Measurements from ENCODE around the gene TEX9.

The TEX9 gene

GRCh38 chr15:56432304-56432703 lies 67.1 kb downstream of the TEX9 start:
- DNase-seq (ENCODE audit: low read depth, low spot score): no peak
- no peak overlapping the region for H3K27ac ChIP-seq

GRCh38 chr15:56440214-56440770 lies 75.1 kb downstream of the TEX9 start:
- DNase-seq (ENCODE audit: low read depth, low spot score): no peak

GRCh38 chr15:56442354-56442753 lies 77.1 kb downstream of the TEX9 start:
- no peak overlapping the region for H3K27ac ChIP-seq
- no peak for DNase-seq (ENCODE audit: low read depth, low spot score)

More at GRCh38 chr15:56440214-56440770, 75.1 kb downstream of the TEX9 start:
- no peak overlapping the region for H3K27ac ChIP-seq

GRCh38 chr15:56445746-56446145 lies 80.5 kb downstream of the TEX9 start:
- H3K27ac ChIP-seq: no peak overlapping the region
- no peak for DNase-seq (ENCODE audit: low read depth, low spot score)

GRCh38 chr15:56454836-56455235 lies 89.6 kb downstream of the TEX9 start:
- H3K27ac ChIP-seq: no peak overlapping the region

GRCh38 chr15:56456229-56456628 lies 91.0 kb downstream of the TEX9 start:
- no peak for DNase-seq (ENCODE audit: low read depth, low spot score)
- no peak overlapping the region for H3K27ac ChIP-seq

More at GRCh38 chr15:56454836-56455235, 89.6 kb downstream of the TEX9 start:
- DNase-seq (ENCODE audit: low read depth, low spot score): no peak

- no peak overlapping the region for H3K27ac ChIP-seq
- DNase-seq (ENCODE audit: low read depth, low spot score): no peak
Observed at GRCh38 chr15:56459096-56459495, 93.9 kb downstream of the TEX9 start.

GRCh38 chr15:56460071-56460470 lies 94.8 kb downstream of the TEX9 start:
- H3K27ac ChIP-seq: no peak overlapping the region
- DNase-seq (ENCODE audit: low read depth, low spot score): no peak

- H3K27ac ChIP-seq: no peak overlapping the region
- DNase-seq (ENCODE audit: low read depth, low spot score): no peak
Observed at GRCh38 chr15:56460947-56461346, 95.7 kb downstream of the TEX9 start.

- H3K27ac ChIP-seq: no peak within 1 kb of the TSS
- peak; percentile 85 for DNase-seq (ENCODE audit: low read depth, low spot score)
Observed at GRCh38 chr15:56464893-56465520, 99.8 kb downstream of the TEX9 start, which contains the start of gene MNS1. Gene MNS1 (minus strand): TSS chr15:56465137. CDS start chr15:56464972, 165 bp downstream.

GRCh38 chr15:56467616-56468015 lies 102.4 kb downstream of the TEX9 start:
- no peak overlapping the region for H3K27ac ChIP-seq
- no peak for DNase-seq (ENCODE audit: low read depth, low spot score)

- DNase-seq (ENCODE audit: low read depth, low spot score): no peak
- H3K27ac ChIP-seq: no peak overlapping the region
Observed at GRCh38 chr15:56468401-56468800, 103.2 kb downstream of the TEX9 start.

- H3K27ac ChIP-seq: no peak overlapping the region
- DNase-seq (ENCODE audit: low read depth, low spot score): no peak
Observed at GRCh38 chr15:56469483-56469882, 104.3 kb downstream of the TEX9 start.

- DNase-seq (ENCODE audit: low read depth, low spot score): no peak
- H3K27ac ChIP-seq: no peak overlapping the region
Observed at GRCh38 chr15:56471440-56472069, 106.3 kb downstream of the TEX9 start.

GRCh38 chr15:56472278-56472677 lies 107.1 kb downstream of the TEX9 start:
- no peak overlapping the region for H3K27ac ChIP-seq
- no peak for DNase-seq (ENCODE audit: low read depth, low spot score)

- H3K27ac ChIP-seq: no peak overlapping the region
- no peak for DNase-seq (ENCODE audit: low read depth, low spot score)
Observed at GRCh38 chr15:56473017-56473416, 107.8 kb downstream of the TEX9 start.

GRCh38 chr15:56475351-56475750 lies 110.1 kb downstream of the TEX9 start:
- H3K27ac ChIP-seq: no peak overlapping the region
- no peak for DNase-seq (ENCODE audit: low read depth, low spot score)

Data from epithelial cell of prostate (primary cell).